ENCODE results near the gene BCL2.

Gene BCL2

GRCh38 chr18:63177919-63178821 is 141.4 kb downstream of the BCL2 start:
- TF ChIP-seq CTCF (IDR thresholded peaks at IDR 0.05; ENCODE audit: low read depth, low read length, missing control alignments): no peak
- H3K4me3 ChIP-seq (replicated peaks; ENCODE audit: low read depth, low read length): no peak overlapping the region
- DNase-seq (ENCODE audit: extremely low read depth, low read depth): no peak

- TF ChIP-seq CTCF (IDR thresholded peaks at IDR 0.05; ENCODE audit: low read depth, low read length, missing control alignments): no peak
- DNase-seq (ENCODE audit: extremely low read depth, low read depth): no peak
- no peak overlapping the region for H3K4me3 ChIP-seq (replicated peaks; ENCODE audit: low read depth, low read length)
These were observed 142.3 kb downstream of the BCL2 start for GRCh38 chr18:63177259-63177658.

GRCh38 chr18:63175264-63175663 is 144.3 kb downstream of the BCL2 start:
- no peak for TF ChIP-seq CTCF (IDR thresholded peaks at IDR 0.05; ENCODE audit: low read depth, low read length, missing control alignments)
- DNase-seq (ENCODE audit: extremely low read depth, low read depth): no peak

GRCh38 chr18:63173983-63174382 is 145.6 kb downstream of the BCL2 start:
- H3K4me3 ChIP-seq (replicated peaks; ENCODE audit: low read depth, low read length): no peak overlapping the region
- TF ChIP-seq CTCF (IDR thresholded peaks at IDR 0.05; ENCODE audit: low read depth, low read length, missing control alignments): no peak
- no peak for DNase-seq (ENCODE audit: extremely low read depth, low read depth)

More at GRCh38 chr18:63175264-63175663, 144.3 kb downstream of the BCL2 start:
- no peak overlapping the region for H3K4me3 ChIP-seq (replicated peaks; ENCODE audit: low read depth, low read length)

- no peak overlapping the region for H3K4me3 ChIP-seq (replicated peaks; ENCODE audit: low read depth, low read length)
- no peak for TF ChIP-seq CTCF (IDR thresholded peaks at IDR 0.05; ENCODE audit: low read depth, low read length, missing control alignments)
- DNase-seq (ENCODE audit: extremely low read depth, low read depth): no peak
These were observed 149.7 kb downstream of the BCL2 start for GRCh38 chr18:63169853-63170252.

GRCh38 chr18:63168287-63168686 is 151.3 kb downstream of the BCL2 start:
- no peak for TF ChIP-seq CTCF (IDR thresholded peaks at IDR 0.05; ENCODE audit: low read depth, low read length, missing control alignments)
- H3K4me3 ChIP-seq (replicated peaks; ENCODE audit: low read depth, low read length): no peak overlapping the region
- DNase-seq (ENCODE audit: extremely low read depth, low read depth): no peak
